WERI-Rb-1 (cell line): ENCODE measurements around the gene PRKCH.
"Not testable (repeated sequence)": the region's sequence is repeated elsewhere in the genome, so short reads cannot be mapped to it uniquely, and the experiment has no call there.

Source experiments
- DNase-seq: peaks from one replicate; pipeline ENCODE4 v3.0.0-alpha.2; 2020
- H3K27ac ChIP-seq: fragments of 250-450 bp; sonication (Bioruptor Pico); 2 replicates; pipeline ENCODE4 v1.5.1; 2020; ENCODE audit warnings: mild to moderate bottlenecking, moderate library complexity
- H3K27me3 ChIP-seq: fragments of 250-450 bp; sonication (Bioruptor Pico); 2 replicates; pipeline ENCODE4 v1.5.1; 2021; ENCODE audit warnings: mild to moderate bottlenecking, low read depth, moderate library complexity; ENCODE audit not compliant: insufficient read depth, severe bottlenecking
- H3K36me3 ChIP-seq: fragments of 250-450 bp; sonication (Bioruptor Pico); 2 replicates; pipeline ENCODE4 v1.5.1; 2020; ENCODE audit warnings: mild to moderate bottlenecking, moderate library complexity
- H3K4me3 ChIP-seq: 2 replicates; pipeline ENCODE4 v1.5.1; 2011; ENCODE audit warnings: low read depth, mild to moderate bottlenecking, control low read depth, low read length
- H3K9me3 ChIP-seq: fragments of 250-450 bp; sonication (Bioruptor Pico); 2 replicates; pipeline ENCODE4 v1.5.1; 2021; ENCODE audit warnings: mild to moderate bottlenecking, moderate library complexity; ENCODE audit not compliant: severe bottlenecking
- CTCF ChIP-seq: IDR thresholded peaks from 2 replicates; pipeline ENCODE4 v1.5.1; 2011; ENCODE audit warnings: low read depth, mild to moderate bottlenecking, control low read depth, inconsistent platforms, low read length

The PRKCH gene

GRCh38 chr14:61403411-61403810 lies 82.0 kb downstream of the PRKCH start:
- DNase-seq, result no peak
- no peaks in the 10 kb centered on the region for H3K9me3 ChIP-seq
- TF ChIP-seq CTCF, result no peak
- no peak overlapping the region for H3K4me3 ChIP-seq
- no peaks in the 10 kb centered on the region for H3K36me3 ChIP-seq
- H3K27me3 ChIP-seq, result no peaks in the 10 kb centered on the region
- H3K27ac ChIP-seq, result no peak overlapping the region

- Histone ChIP-seq H3K4me3 (no peak overlapping the region), H3K27me3 (no peaks in the 10 kb centered on the region), H3K36me3 (no peaks in the 10 kb centered on the region), H3K27ac (no peak overlapping the region), H3K9me3 (no peaks in the 10 kb centered on the region)
- TF ChIP-seq CTCF, result no peak
- DNase-seq, result no peak
Measured at GRCh38 chr14:61404637-61405036, 83.3 kb downstream of the PRKCH start.

GRCh38 chr14:61406198-61406597 lies 84.8 kb downstream of the PRKCH start:
- no peak for TF ChIP-seq CTCF

GRCh38 chr14:61406675-61407074 lies 85.3 kb downstream of the PRKCH start:
- TF ChIP-seq CTCF, result no peak
- no peaks in the 10 kb centered on the region for H3K36me3 ChIP-seq

More at GRCh38 chr14:61406198-61406597, 84.8 kb downstream of the PRKCH start:
- no peaks in the 10 kb centered on the region for H3K27me3 ChIP-seq
- no peak overlapping the region for H3K4me3 ChIP-seq
- H3K9me3 ChIP-seq, result no peaks in the 10 kb centered on the region
- H3K36me3 ChIP-seq, result no peaks in the 10 kb centered on the region
- no peak overlapping the region for H3K27ac ChIP-seq
- DNase-seq, result no peak

GRCh38 chr14:61408498-61408897 lies 87.1 kb downstream of the PRKCH start:
- TF ChIP-seq CTCF, result no peak
- Histone ChIP-seq H3K4me3 (no peak overlapping the region), H3K9me3 (no peaks in the 10 kb centered on the region), H3K27me3 (no peaks in the 10 kb centered on the region), H3K27ac (no peak overlapping the region), H3K36me3 (no peaks in the 10 kb centered on the region)
- no peak for DNase-seq

More at GRCh38 chr14:61406675-61407074, 85.3 kb downstream of the PRKCH start:
- Histone ChIP-seq H3K27me3 (no peaks in the 10 kb centered on the region), H3K27ac (no peak overlapping the region), H3K9me3 (no peaks in the 10 kb centered on the region), H3K4me3 (no peak overlapping the region)
- DNase-seq, result no peak

- Histone ChIP-seq H3K9me3 (no peaks in the 10 kb centered on the region), H3K36me3 (no peaks in the 10 kb centered on the region), H3K27me3 (no peaks in the 10 kb centered on the region), H3K27ac (peak overlapping the region; percentile 49), H3K4me3 (no peak overlapping the region)
- TF ChIP-seq CTCF, result no peak
- no peak for DNase-seq
Measured at GRCh38 chr14:61409782-61410181, 88.4 kb downstream of the PRKCH start.

- not testable (repeated sequence) for H3K4me3 ChIP-seq, H3K9me3 ChIP-seq, H3K27me3 ChIP-seq, H3K36me3 ChIP-seq, DNase-seq, H3K27ac ChIP-seq
Measured at GRCh38 chr14:61415934-61416333, 94.6 kb downstream of the PRKCH start.
